Measurements from ENCODE around the gene MAOA.

DNA sequence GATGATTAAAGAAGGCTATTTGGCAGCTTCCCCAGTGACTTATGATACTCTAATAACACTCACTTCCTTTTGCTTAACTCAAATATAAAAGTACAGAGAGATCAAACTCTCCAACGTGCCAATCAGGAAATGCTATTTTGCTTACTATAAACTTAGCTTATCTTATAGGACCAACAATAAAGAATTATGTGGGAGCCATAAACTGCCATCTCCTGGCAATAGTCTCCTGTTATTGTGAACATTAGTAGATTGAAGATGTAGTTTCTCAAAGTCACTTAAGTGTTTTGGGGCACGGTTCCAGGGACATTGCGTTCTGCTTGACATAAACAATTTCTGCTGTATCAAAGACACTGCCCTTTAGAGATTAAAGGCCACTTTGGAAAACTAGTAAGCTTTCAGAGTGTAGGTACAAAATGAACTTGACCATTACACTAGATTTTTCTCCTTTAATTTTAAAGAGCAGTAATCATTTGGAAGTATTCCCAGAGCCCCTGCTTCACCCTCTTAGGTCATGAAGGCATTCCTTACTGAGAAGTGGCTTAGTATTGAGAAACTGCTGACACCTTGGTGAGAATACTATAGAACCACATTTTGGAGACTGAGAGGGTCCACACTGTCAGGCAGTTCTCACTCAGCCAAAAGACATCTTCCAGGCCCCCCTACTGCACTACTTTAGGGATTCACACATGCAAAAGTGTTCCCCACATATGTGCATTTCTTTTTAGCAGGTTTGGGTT is 51.9 kb downstream of the MAOA start:
- TF ChIP-seq, protein P1, sequence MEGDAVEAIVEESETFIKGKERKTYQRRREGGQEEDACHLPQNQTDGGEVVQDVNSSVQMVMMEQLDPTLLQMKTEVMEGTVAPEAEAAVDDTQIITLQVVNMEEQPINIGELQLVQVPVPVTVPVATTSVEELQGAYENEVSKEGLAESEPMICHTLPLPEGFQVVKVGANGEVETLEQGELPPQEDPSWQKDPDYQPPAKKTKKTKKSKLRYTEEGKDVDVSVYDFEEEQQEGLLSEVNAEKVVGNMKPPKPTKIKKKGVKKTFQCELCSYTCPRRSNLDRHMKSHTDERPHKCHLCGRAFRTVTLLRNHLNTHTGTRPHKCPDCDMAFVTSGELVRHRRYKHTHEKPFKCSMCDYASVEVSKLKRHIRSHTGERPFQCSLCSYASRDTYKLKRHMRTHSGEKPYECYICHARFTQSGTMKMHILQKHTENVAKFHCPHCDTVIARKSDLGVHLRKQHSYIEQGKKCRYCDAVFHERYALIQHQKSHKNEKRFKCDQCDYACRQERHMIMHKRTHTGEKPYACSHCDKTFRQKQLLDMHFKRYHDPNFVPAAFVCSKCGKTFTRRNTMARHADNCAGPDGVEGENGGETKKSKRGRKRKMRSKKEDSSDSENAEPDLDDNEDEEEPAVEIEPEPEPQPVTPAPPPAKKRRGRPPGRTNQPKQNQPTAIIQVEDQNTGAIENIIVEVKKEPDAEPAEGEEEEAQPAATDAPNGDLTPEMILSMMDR (IDR thresholded peaks at IDR 0.05): no peak
- TF ChIP-seq, protein P2, sequence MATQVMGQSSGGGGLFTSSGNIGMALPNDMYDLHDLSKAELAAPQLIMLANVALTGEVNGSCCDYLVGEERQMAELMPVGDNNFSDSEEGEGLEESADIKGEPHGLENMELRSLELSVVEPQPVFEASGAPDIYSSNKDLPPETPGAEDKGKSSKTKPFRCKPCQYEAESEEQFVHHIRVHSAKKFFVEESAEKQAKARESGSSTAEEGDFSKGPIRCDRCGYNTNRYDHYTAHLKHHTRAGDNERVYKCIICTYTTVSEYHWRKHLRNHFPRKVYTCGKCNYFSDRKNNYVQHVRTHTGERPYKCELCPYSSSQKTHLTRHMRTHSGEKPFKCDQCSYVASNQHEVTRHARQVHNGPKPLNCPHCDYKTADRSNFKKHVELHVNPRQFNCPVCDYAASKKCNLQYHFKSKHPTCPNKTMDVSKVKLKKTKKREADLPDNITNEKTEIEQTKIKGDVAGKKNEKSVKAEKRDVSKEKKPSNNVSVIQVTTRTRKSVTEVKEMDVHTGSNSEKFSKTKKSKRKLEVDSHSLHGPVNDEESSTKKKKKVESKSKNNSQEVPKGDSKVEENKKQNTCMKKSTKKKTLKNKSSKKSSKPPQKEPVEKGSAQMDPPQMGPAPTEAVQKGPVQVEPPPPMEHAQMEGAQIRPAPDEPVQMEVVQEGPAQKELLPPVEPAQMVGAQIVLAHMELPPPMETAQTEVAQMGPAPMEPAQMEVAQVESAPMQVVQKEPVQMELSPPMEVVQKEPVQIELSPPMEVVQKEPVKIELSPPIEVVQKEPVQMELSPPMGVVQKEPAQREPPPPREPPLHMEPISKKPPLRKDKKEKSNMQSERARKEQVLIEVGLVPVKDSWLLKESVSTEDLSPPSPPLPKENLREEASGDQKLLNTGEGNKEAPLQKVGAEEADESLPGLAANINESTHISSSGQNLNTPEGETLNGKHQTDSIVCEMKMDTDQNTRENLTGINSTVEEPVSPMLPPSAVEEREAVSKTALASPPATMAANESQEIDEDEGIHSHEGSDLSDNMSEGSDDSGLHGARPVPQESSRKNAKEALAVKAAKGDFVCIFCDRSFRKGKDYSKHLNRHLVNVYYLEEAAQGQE (IDR thresholded peaks at IDR 0.05): no peak
- TF ChIP-seq NFE2L2 (conservative IDR thresholded peaks at IDR 0.05; ENCODE audit: low read length) (no peak), NPAS2 (CRISPR knock-in tag; IDR thresholded peaks at IDR 0.05; ENCODE audit: borderline replicate concordance) (no peak), ZC3H11A (IDR thresholded peaks at IDR 0.05) (no peak), EP300 (IDR thresholded peaks at IDR 0.05) (no peak), RNF2 (IDR thresholded peaks at IDR 0.05; ENCODE audit: borderline replicate concordance, low read depth) (no peak), POLR2A (IDR thresholded peaks at IDR 0.05; ENCODE audit: low read length) (no peak), CEBPB (IDR thresholded peaks at IDR 0.05) (no peak)
- TF ChIP-seq, protein P3, sequence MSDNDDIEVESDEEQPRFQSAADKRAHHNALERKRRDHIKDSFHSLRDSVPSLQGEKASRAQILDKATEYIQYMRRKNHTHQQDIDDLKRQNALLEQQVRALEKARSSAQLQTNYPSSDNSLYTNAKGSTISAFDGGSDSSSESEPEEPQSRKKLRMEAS (IDR thresholded peaks at IDR 0.05): no peak
- TF ChIP-seq, protein P4, sequence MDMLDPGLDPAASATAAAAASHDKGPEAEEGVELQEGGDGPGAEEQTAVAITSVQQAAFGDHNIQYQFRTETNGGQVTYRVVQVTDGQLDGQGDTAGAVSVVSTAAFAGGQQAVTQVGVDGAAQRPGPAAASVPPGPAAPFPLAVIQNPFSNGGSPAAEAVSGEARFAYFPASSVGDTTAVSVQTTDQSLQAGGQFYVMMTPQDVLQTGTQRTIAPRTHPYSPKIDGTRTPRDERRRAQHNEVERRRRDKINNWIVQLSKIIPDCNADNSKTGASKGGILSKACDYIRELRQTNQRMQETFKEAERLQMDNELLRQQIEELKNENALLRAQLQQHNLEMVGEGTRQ (IDR thresholded peaks at IDR 0.05): no peak

All from A549 (cell line).